Measurements from ENCODE around the gene OR52D1. TPM values are rescaled to one million over a fixed set of nuclear protein-coding genes. Genes with fewer than 3 reads are reported as not detected.

OR52D1 gene
- total and polyA plus RNA-seq, 9 of the 15 experiments (the other 6 are each of a cell fraction or from before 2014, with no cell fraction given) = 0.14 to 1.3 (median 0.97) TPM; not detected in 6

GRCh38 chr11:5531053-5531831 lies 42.8 kb downstream of the OR52D1 start:
- Histone ChIP-seq H3K4me3 (no peak overlapping the region), H3K27ac (ENCODE audit: extremely low read depth, low read depth, low read length) (peak overlapping the region; percentile 60), H3K9ac (ENCODE audit: insufficient read depth in 1 of 2, low read depth in 2 of 2, low read length in 2 of 2) (peak overlapping the region; percentile 52 to 53; a peak in 3 of 4 replicates), H3K4me2 (ENCODE audit: insufficient read depth, low read length) (peak overlapping the region; percentile 56), H3K36me3 (ENCODE audit: control insufficient read depth, insufficient read depth, low read length) (no peaks in the 10 kb centered on the region), H3K27me3 (ENCODE audit: control insufficient read depth in 2 of 2, insufficient read depth in 2 of 2, low read length in 2 of 2) (peaks cover 0 to 7% of the 10 kb centered on the region in 2 experiments; a peak in 1 of 5 replicates), H3K9me1 (ENCODE audit: control insufficient read depth, insufficient read depth, low read length) (no peaks in the 10 kb centered on the region), H3K4me1 (replicated peaks in 1 of 2; ENCODE audit: control insufficient read depth in 2 of 2, insufficient read depth in 2 of 2, low read length in 2 of 2) (peaks cover 0 to 37% of the 10 kb centered on the region in 2 experiments; a peak in 4 of 5 replicates), H3K9me3 (replicated peaks; ENCODE audit: control insufficient read depth, insufficient read depth, low read depth, low read length) (no peaks in the 10 kb centered on the region), H3K79me2 (ENCODE audit: control insufficient read depth, insufficient read depth, low read length) (no peaks in the 10 kb centered on the region), H2AFZ (ENCODE audit: low read depth, low read length) (peak overlapping the region; percentile 80), H4K20me1 (replicated peaks; ENCODE audit: control insufficient read depth, insufficient read depth, low read length) (no peaks in the 10 kb centered on the region)
- POLR2A ChIA-PET = interaction anchor here (0.6 to 2.4 kb wide), 12 partner anchors 12 to 398 kb away, joined by 3 to 11 read pairs (median 4); partner anchors contain the start of gene UBQLNL
- DNase-seq (ENCODE audit: extremely low read depth in 1 of 4, low spot score in 3 of 4) = peak; percentile 25 to 60 (median 44)
- in situ Hi-C loops (cut with MboI) (no loop called here), intact Hi-C loops (cut with micrococcal nuclease) (no loop called here)
- peak; percentile 85 for ATAC-seq
- CTCF ChIA-PET (ENCODE audit: low intra/inter-chr PET ratio) = no interaction called here
- BruUV-seq (replicated peaks) = no TSS peak
- peak; percentile 55 for FAIRE-seq
- WGBS (ENCODE audit: insufficient coverage, low coverage, missing lambda C conversion rate) = 17% methylated on average over 2 of the region's 2 CpGs
- TF ChIP-seq ZNF592 (IDR thresholded peaks at IDR 0.05) (peak; percentile 32; the same call in 1 of the 2 replicates), EP300 (IDR thresholded peaks at IDR 0.05; ENCODE audit: low read length) (peak; percentile 48; the same call in 1 of the 2 replicates), ZNF395 (CRISPR knock-in tag; IDR thresholded peaks at IDR 0.05) (0 out of 2 replicates have a peak, but pooled peaks have one; percentile 25), EP400 (IDR thresholded peaks at IDR 0.05) (peak; percentile 19; the same call in 1 of the 2 replicates), ESRRA (IDR thresholded peaks at IDR 0.05; ENCODE audit: borderline replicate concordance, low read depth) (no peak), SMARCE1 (IDR thresholded peaks at IDR 0.05) (peak; percentile 63), TCF3 (CRISPR knock-in tag; IDR thresholded peaks at IDR 0.05) (peak; percentile 87), ID3 (CRISPR knock-in tag; IDR thresholded peaks at IDR 0.05) (no peak), ID3 (tag; IDR thresholded peaks at IDR 0.05) (0 out of 2 replicates have a peak, but pooled peaks have one; percentile 49), RBBP5 (IDR thresholded peaks at IDR 0.05; ENCODE audit: borderline replicate concordance, insufficient read depth, low read length, poor library complexity, severe bottlenecking) (peak; percentile 25), TAL1 (IDR thresholded peaks at IDR 0.05) (peak; percentile 76), CBFA2T3 (IDR thresholded peaks at IDR 0.05) (peak; percentile 73), STAT5A (IDR thresholded peaks at IDR 0.05; ENCODE audit: borderline replicate concordance, low read length) (peak; percentile 37; the same call in 1 of the 2 replicates)

Measured in K562 (cell line).